SU-DHL-6 (cell line): ENCODE data around the gene IQGAP1.

Experiments
- H2AFZ ChIP-seq: fragments of 200-600 bp; sonication (generic); 2 replicates; pipeline ENCODE4 v1.6.1; 2014; ENCODE audit warnings: low read depth, mild to moderate bottlenecking, moderate library complexity, mixed read lengths, antibody characterized with exemption, low read length; ENCODE audit not compliant: severe bottlenecking
- H3F3A ChIP-seq: fragments of 200-600 bp; shearing (Covaris generic); 2 replicates; pipeline ENCODE4 v1.6.0; 2016; ENCODE audit warnings: antibody characterized with exemption, mild to moderate bottlenecking; ENCODE audit not compliant: insufficient read depth
- H3K27ac ChIP-seq: fragments of 200-600 bp; sonication (generic); 2 replicates; pipeline ENCODE4 v1.5.1; 2016; ENCODE audit warnings: low read depth, mild to moderate bottlenecking, low read length, moderate library complexity, mixed read lengths
- H3K27me3 ChIP-seq: fragments of 200-600 bp; sonication (generic), shearing (Covaris generic); 2 replicates; pipeline ENCODE4 v1.6.0; 2014; ENCODE audit warnings: mild to moderate bottlenecking, low read length
- H3K36me3 ChIP-seq: fragments of 200-600 bp; sonication (generic); 2 replicates; pipeline ENCODE4 v1.6.1; 2014; ENCODE audit warnings: mild to moderate bottlenecking, low read length, mixed read lengths
- H3K4me2 ChIP-seq: fragments of 300-600, 200-600 bp; shearing (Covaris generic), sonication (generic); 2 replicates; pipeline ENCODE4 v1.6.0; 2014; ENCODE audit warnings: low read length, low read depth, mild to moderate bottlenecking; ENCODE audit not compliant: poor library complexity, severe bottlenecking
- H3K4me3 ChIP-seq: fragments of 200-600 bp; sonication (generic); 2 replicates; pipeline ENCODE4 v1.5.1; 2014; ENCODE audit warnings: antibody characterized with exemption, low read length, mild to moderate bottlenecking, mixed read lengths; ENCODE audit not compliant: insufficient read depth, poor library complexity, severe bottlenecking
- H3K79me2 ChIP-seq: fragments of 200-600 bp; sonication (generic); 2 replicates; pipeline ENCODE4 v1.6.1; 2014; ENCODE audit warnings: mild to moderate bottlenecking, low read length, moderate library complexity; ENCODE audit not compliant: insufficient read depth
- H3K9ac ChIP-seq: fragments of 200-600 bp; sonication (generic); 2 replicates; pipeline ENCODE4 v1.7.0; 2014; ENCODE audit warnings: mild to moderate bottlenecking, low read length
- H3K9me2 ChIP-seq: fragments of 200-600 bp; sonication (generic); replicated peaks from 2 replicates; pipeline ENCODE4 v1.6.1; 2014; ENCODE audit warnings: low read length; ENCODE audit not compliant: insufficient read depth
- H3K9me3 ChIP-seq: fragments of 200-600 bp; sonication (generic); 2 replicates; pipeline ENCODE4 v1.6.1; 2014; ENCODE audit warnings: low read length, mixed read lengths; ENCODE audit not compliant: insufficient read depth
- H4K20me1 ChIP-seq: fragments of 200-600 bp; sonication (generic); 2 replicates; pipeline ENCODE4 v1.6.1; 2014; ENCODE audit warnings: low read depth, mild to moderate bottlenecking, antibody characterized with exemption, low read length, moderate library complexity, mixed read lengths
- EZH2phosphoT487 ChIP-seq: fragments of 200-600 bp; sonication (generic), shearing (Covaris generic); conservative IDR thresholded peaks from 2 replicates; pipeline ENCODE4 v1.6.1; 2018; ENCODE audit warnings: mild to moderate bottlenecking, antibody characterized with exemption, low read length, moderate library complexity, mixed read lengths
- TF ChIP-seq, protein P1 (sequence below): fragments of 200-600 bp; sonication (generic); IDR thresholded peaks from one replicate; pipeline ENCODE4 v1.5.1; 2017; ENCODE audit warnings: antibody characterized with exemption, mild to moderate bottlenecking, low read length, moderate library complexity; ENCODE audit not compliant: insufficient read depth, poor library complexity, severe bottlenecking

IQGAP1 gene

DNA sequence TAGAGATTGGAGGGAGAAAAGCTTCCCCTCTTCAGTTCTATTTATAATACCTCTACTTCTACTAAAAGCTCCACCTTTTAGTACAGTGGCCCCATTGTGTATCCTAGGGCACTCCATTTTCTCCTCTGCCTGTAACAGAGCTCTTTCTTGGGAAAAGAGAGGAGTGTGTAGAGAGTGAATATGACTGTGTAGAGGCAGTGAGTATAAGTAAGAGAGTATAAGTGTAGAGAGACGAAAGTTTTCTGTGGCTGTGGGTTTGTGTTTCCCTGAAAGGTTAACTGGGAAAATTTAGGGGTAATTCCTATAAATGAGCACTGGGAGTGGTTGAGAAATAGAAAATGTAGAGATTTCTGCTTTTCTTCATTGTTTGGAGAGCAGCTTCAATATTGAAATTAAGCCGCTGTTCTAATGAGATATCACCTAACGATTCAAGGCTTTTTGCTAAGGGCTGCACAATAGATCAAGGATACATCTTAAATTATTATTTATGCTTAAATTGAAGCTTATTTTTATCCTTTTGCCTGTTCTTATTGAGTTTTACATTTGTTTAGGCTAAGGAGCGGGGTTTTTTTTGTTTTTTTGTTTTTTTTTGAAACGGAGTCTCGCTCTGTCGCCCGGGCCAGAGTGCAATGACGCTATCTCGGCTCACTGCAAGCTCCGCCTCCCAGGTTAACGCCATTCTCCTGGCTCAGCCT is 6.9 kb downstream of the IQGAP1 start:
- no peak overlapping the region for H3K4me3 ChIP-seq
- no peak overlapping the region for H3K9ac ChIP-seq
- TF ChIP-seq, protein P1, sequence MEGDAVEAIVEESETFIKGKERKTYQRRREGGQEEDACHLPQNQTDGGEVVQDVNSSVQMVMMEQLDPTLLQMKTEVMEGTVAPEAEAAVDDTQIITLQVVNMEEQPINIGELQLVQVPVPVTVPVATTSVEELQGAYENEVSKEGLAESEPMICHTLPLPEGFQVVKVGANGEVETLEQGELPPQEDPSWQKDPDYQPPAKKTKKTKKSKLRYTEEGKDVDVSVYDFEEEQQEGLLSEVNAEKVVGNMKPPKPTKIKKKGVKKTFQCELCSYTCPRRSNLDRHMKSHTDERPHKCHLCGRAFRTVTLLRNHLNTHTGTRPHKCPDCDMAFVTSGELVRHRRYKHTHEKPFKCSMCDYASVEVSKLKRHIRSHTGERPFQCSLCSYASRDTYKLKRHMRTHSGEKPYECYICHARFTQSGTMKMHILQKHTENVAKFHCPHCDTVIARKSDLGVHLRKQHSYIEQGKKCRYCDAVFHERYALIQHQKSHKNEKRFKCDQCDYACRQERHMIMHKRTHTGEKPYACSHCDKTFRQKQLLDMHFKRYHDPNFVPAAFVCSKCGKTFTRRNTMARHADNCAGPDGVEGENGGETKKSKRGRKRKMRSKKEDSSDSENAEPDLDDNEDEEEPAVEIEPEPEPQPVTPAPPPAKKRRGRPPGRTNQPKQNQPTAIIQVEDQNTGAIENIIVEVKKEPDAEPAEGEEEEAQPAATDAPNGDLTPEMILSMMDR, result no peak
- no peak for TF ChIP-seq EZH2phosphoT487
- H3K9me2 ChIP-seq, result no peaks in the 10 kb centered on the region
- peaks cover 78% of the 10 kb centered on the region for H3K79me2 ChIP-seq
- H3K9me3 ChIP-seq, result no peaks in the 10 kb centered on the region
- H3K36me3 ChIP-seq, result no peaks in the 10 kb centered on the region; the same call in 1 of the 2 replicates
- H3K27ac ChIP-seq, result no peak overlapping the region
- no peaks in the 10 kb centered on the region for H3K27me3 ChIP-seq
- no peaks in the 10 kb centered on the region; the same call in 1 of the 2 replicates for H4K20me1 ChIP-seq
- no peak overlapping the region for H3K4me2 ChIP-seq
- H3F3A ChIP-seq, result peaks cover 13% of the 10 kb centered on the region; the same call in 1 of the 2 replicates
- no peak overlapping the region for H2AFZ ChIP-seq

DNA sequence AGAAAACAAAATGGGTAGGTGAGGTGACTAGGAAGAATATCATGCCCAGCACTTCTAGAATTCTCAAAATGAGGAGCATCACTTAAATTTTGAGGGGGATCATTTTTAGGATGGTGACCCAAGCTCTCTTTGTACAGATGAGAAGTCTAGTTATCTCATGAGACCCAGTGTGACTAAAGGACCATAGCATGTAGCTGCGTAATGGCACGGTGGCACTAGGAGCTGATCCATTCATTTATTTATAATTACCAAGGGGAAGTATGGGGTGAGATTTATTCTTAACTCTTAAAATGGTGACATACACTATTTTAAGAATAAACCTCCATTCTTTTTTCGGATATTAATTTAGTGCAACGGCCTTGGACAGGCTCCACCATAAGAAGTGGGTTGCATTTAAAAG is 8.3 kb downstream of the IQGAP1 start:
- Histone ChIP-seq H3K27ac (no peak overlapping the region), H3K79me2 (peaks cover 82% of the 10 kb centered on the region), H3F3A (peaks cover 21% of the 10 kb centered on the region; the same call in 1 of the 2 replicates), H3K9me3 (no peaks in the 10 kb centered on the region), H3K9ac (no peak overlapping the region), H3K27me3 (no peaks in the 10 kb centered on the region), H3K4me3 (no peak overlapping the region), H2AFZ (no peak overlapping the region), H3K4me2 (no peak overlapping the region), H3K36me3 (no peaks in the 10 kb centered on the region; the same call in 1 of the 2 replicates), H4K20me1 (peaks cover 3% of the 10 kb centered on the region; the same call in 1 of the 2 replicates), H3K9me2 (no peaks in the 10 kb centered on the region)
- TF ChIP-seq EZH2phosphoT487, result no peak
- TF ChIP-seq, protein P1, result no peak

DNA sequence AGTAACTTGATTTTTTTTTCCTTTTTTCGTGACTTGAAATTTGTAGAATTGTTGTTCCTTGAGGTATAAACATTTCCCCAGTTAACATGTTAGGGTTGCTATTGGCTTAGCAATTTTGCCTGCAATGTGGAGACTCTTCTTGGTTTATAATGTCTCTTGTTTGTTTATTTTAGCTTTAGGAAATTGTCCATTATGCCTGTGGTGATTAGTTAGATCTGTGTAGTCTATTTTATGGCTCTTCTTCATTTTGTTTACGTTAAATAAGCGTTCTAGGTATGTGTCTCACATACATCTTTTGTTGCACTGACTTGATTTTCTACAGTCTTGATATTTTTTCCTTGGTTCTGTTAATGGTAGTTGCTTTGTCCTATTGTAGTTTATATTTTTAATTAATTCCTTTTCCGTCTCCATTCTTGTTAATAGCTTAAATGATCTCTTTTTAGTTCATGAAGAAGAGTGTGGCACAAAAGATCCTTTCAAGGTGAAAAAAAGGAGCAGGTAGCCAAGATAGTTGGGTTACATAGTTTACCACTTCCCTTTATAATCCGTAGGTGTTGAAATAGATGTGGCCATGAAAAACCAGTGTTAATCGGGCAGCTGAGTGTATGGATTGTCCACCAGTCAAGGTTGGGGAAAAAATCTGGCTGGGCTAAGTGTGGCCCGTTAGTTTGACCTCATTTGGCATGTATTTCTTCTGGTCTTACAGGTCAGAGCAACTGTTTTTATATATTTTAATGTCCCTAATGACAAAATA is 12.1 kb downstream of the IQGAP1 start:
- H3K27ac ChIP-seq, result 0 out of 2 replicates have a peak overlapping the region, but pooled peaks have one; percentile 17
- H3K9me2 ChIP-seq, result no peaks in the 10 kb centered on the region

More for the DNA sequence above, 12.1 kb downstream of the IQGAP1 start:
- TF ChIP-seq, protein P1, result no peak
- TF ChIP-seq EZH2phosphoT487, result no peak
- no peak overlapping the region for H2AFZ ChIP-seq
- no peak overlapping the region for H3K4me3 ChIP-seq
- H3K4me2 ChIP-seq, result peak overlapping the region; percentile 53
- H3K27me3 ChIP-seq, result no peaks in the 10 kb centered on the region
- no peak overlapping the region for H3K9ac ChIP-seq
- peaks cover 13% of the 10 kb centered on the region for H4K20me1 ChIP-seq
- H3K79me2 ChIP-seq, result peaks cover 89% of the 10 kb centered on the region
- no peaks in the 10 kb centered on the region for H3K9me3 ChIP-seq
- peaks cover 17% of the 10 kb centered on the region; the same call in 1 of the 2 replicates for H3F3A ChIP-seq
- H3K36me3 ChIP-seq, result no peaks in the 10 kb centered on the region
